IMR-90 (cell line): ENCODE results near the gene PLXDC2. TPM values are rescaled to one million over a fixed set of nuclear protein-coding genes. Genes with fewer than 3 reads are reported as not detected.

Experiments used
- ATAC-seq: fragments of 200-7000 bp; cut with Tn5 transposase; 2 replicates; pipeline ENCODE4 v1.9.1; 2020; ENCODE audit warnings: low read depth, mild to moderate bottlenecking, moderate library complexity
- BruUV-seq: library from RNA; stranded (reverse); fragments of 400-500 nt; replicated peaks from 2 replicates; lab custom pipeline; 2021; lab: Mats Ljungman, UMichigan
- CTCF ChIA-PET: fragments of 300-600 bp; formaldehyde crosslinking; extraction: SDS; loops from one replicate; lab custom pipeline; 2021; ENCODE audit warnings: antibody characterized with exemption; lab: Yijun Ruan, JAX
- POLR2A ChIA-PET: fragments of 300-600 bp; sonication (Branson Sonifier 250); formaldehyde crosslinking; loops from one replicate; lab custom pipeline; 2022; ENCODE audit warnings: antibody characterized with exemption; ENCODE audit not compliant: unreplicated experiment; lab: Charles Lee
- DNase-seq: peaks from one replicate; pipeline ENCODE4 v3.0.0; 2013
- H2AFZ ChIP-seq: replicated peaks from 2 replicates; pipeline ENCODE3; 2013; ENCODE audit warnings: low read length, mild to moderate bottlenecking; ENCODE audit not compliant: poor library complexity
- H2AK5ac ChIP-seq: 2 replicates; pipeline ENCODE4 v1.6.1; 2013; ENCODE audit warnings: low read depth, low read length, inconsistent platforms
- H2AK9ac ChIP-seq: replicated peaks from 2 replicates; pipeline ENCODE3; 2013; ENCODE audit warnings: mild to moderate bottlenecking, low read depth, low read length, moderate library complexity; ENCODE audit not compliant: poor library complexity
- H2BK120ac ChIP-seq: 2 replicates; pipeline ENCODE4 v1.6.1; 2013; ENCODE audit warnings: low read depth, low read length, inconsistent platforms
- H2BK15ac ChIP-seq: 3 replicates; pipeline ENCODE4 v1.6.1; 2013; ENCODE audit warnings: low read depth, low read length, inconsistent platforms
- H2BK20ac ChIP-seq: 2 replicates; pipeline ENCODE4 v1.6.1; 2013; ENCODE audit warnings: low read depth, mild to moderate bottlenecking, inconsistent platforms, low read length, moderate library complexity
- H2BK5ac ChIP-seq: 2 replicates; pipeline ENCODE4 v1.6.1; 2013; ENCODE audit warnings: mild to moderate bottlenecking, low read depth, low read length, inconsistent platforms; ENCODE audit not compliant: poor library complexity, severe bottlenecking
- H3K14ac ChIP-seq: replicated peaks from 2 replicates; pipeline ENCODE4 v1.6.1; 2013; ENCODE audit warnings: low read depth, low read length, inconsistent platforms
- H3K18ac ChIP-seq: 2 replicates; pipeline ENCODE4 v1.6.1; 2013; ENCODE audit warnings: low read depth, low read length, control low read depth
- H3K23ac ChIP-seq: 2 replicates; pipeline ENCODE4 v1.6.1; 2013; ENCODE audit warnings: low read depth, low read length, inconsistent platforms
- H3K27ac ChIP-seq: 2 replicates; pipeline ENCODE4 v1.5.1; 2013; ENCODE audit warnings: mild to moderate bottlenecking, control low read depth, low read length; ENCODE audit not compliant: insufficient read depth
- H3K27me3 ChIP-seq: 2 replicates; pipeline ENCODE4 v1.6.1; 2013; ENCODE audit warnings: low read length; ENCODE audit not compliant: control insufficient read depth, insufficient read depth
- H3K36me3 ChIP-seq: 2 replicates; pipeline ENCODE4 v1.6.1; 2013; ENCODE audit warnings: low read length, mixed read lengths; ENCODE audit not compliant: control insufficient read depth, insufficient read depth
- H3K4ac ChIP-seq: 2 replicates; pipeline ENCODE4 v1.6.1; 2013; ENCODE audit warnings: low read depth, low read length, inconsistent platforms
- H3K4me1 ChIP-seq: 2 replicates; pipeline ENCODE4 v1.6.1; 2013; ENCODE audit warnings: low read length, mixed read lengths; ENCODE audit not compliant: control insufficient read depth, insufficient read depth
- H3K4me2 ChIP-seq: 2 replicates; pipeline ENCODE4 v1.6.1; 2013; ENCODE audit warnings: low read depth, mild to moderate bottlenecking, control low read depth, low read length, moderate library complexity
- H3K4me3 ChIP-seq: 2 replicates; pipeline ENCODE4 v1.5.1; 2013; ENCODE audit warnings: low read depth, mild to moderate bottlenecking, control low read depth, low read length, moderate library complexity; ENCODE audit not compliant: insufficient read depth
- H3K56ac ChIP-seq: 2 replicates; pipeline ENCODE4 v1.6.1; 2013; ENCODE audit warnings: low read length, inconsistent platforms; ENCODE audit not compliant: insufficient read depth; ENCODE audit errors: extremely low read depth
- H3K79me1 ChIP-seq, 2 experiments: 2 replicates each; pipeline ENCODE4 v1.6.1; 2013; ENCODE audit warnings: low read length in 2 of 2, inconsistent platforms in 1 of 2, low read depth in 1 of 2
- H3K9ac ChIP-seq: 2 replicates; pipeline ENCODE4 v1.6.1; 2013; ENCODE audit warnings: low read depth, low read length, control low read depth
- H3K9me1 ChIP-seq: 2 replicates; pipeline ENCODE4 v1.6.1; 2013; ENCODE audit warnings: low read length, inconsistent platforms; ENCODE audit not compliant: insufficient read depth
- H3K9me3 ChIP-seq: 2 replicates; pipeline ENCODE4 v1.6.1; 2013; ENCODE audit warnings: low read length; ENCODE audit not compliant: control insufficient read depth, insufficient read depth
- H4K20me1 ChIP-seq: 2 replicates; pipeline ENCODE4 v1.6.1; 2013; ENCODE audit warnings: low read length, inconsistent platforms; ENCODE audit not compliant: insufficient read depth
- H4K5ac ChIP-seq: 2 replicates; pipeline ENCODE4 v1.6.1; 2013; ENCODE audit warnings: mild to moderate bottlenecking, low read depth, low read length, control low read depth
- H4K8ac ChIP-seq, 2 experiments: 2 replicates each; pipeline ENCODE4 v1.6.1; 2013; ENCODE audit warnings: low read depth in 2 of 2, low read length in 2 of 2, control low read depth in 1 of 2, inconsistent platforms in 1 of 2
- H4K91ac ChIP-seq: 2 replicates; pipeline ENCODE4 v1.6.1; 2013; ENCODE audit warnings: low read depth, low read length, inconsistent platforms; ENCODE audit not compliant: insufficient read depth
- BHLHE40 ChIP-seq: fragments of 150-350 bp; IDR thresholded peaks from 2 replicates; pipeline ENCODE4 v1.6.1; 2016; ENCODE audit warnings: mild to moderate bottlenecking, low read depth, low read length
- CEBPB ChIP-seq: IDR thresholded peaks from 2 replicates; pipeline ENCODE4 v1.6.1; 2012; ENCODE audit warnings: low read depth, low read length, improper control_type of control experiment
- CHD1 ChIP-seq: IDR thresholded peaks from 2 replicates; pipeline ENCODE4 v1.6.1; 2012; ENCODE audit warnings: low read depth, low read length, improper control_type of control experiment
- FOS ChIP-seq: fragments of 150-350 bp; IDR thresholded peaks from 2 replicates; pipeline ENCODE4 v1.6.1; 2016; ENCODE audit warnings: low read depth, low read length
- MAFK ChIP-seq: IDR thresholded peaks from 2 replicates; pipeline ENCODE4 v1.6.1; 2012; ENCODE audit warnings: low read depth, low read length, improper control_type of control experiment
- MAZ ChIP-seq: IDR thresholded peaks from 2 replicates; pipeline ENCODE4 v1.6.1; 2012; ENCODE audit warnings: low read depth, mild to moderate bottlenecking, low read length, improper control_type of control experiment, moderate library complexity, borderline replicate concordance
- MXI1 ChIP-seq: IDR thresholded peaks from 2 replicates; pipeline ENCODE4 v1.6.1; 2012; ENCODE audit warnings: low read depth, mild to moderate bottlenecking, low read length, moderate library complexity, borderline replicate concordance
- NFE2L2 ChIP-seq: fragments of 150-350 bp; IDR thresholded peaks from 2 replicates; pipeline ENCODE4 v1.6.1; 2016; ENCODE audit warnings: low read depth, mild to moderate bottlenecking, low read length
- POLR2A ChIP-seq: IDR thresholded peaks from 2 replicates; pipeline ENCODE4 v1.6.1; 2012; ENCODE audit warnings: mild to moderate bottlenecking, low read depth, low read length
- RAD21 ChIP-seq: IDR thresholded peaks from 2 replicates; pipeline ENCODE4 v1.6.1; 2012; ENCODE audit warnings: low read length, improper control_type of control experiment
- RCOR1 ChIP-seq: IDR thresholded peaks from 2 replicates; pipeline ENCODE4 v1.6.1; 2012; ENCODE audit warnings: mild to moderate bottlenecking, low read length, improper control_type of control experiment; ENCODE audit not compliant: insufficient replicate concordance
- RFX5 ChIP-seq: IDR thresholded peaks from 2 replicates; pipeline ENCODE4 v1.8.0; 2012; ENCODE audit warnings: low read depth, mild to moderate bottlenecking, low read length, moderate library complexity
- SMC3 ChIP-seq: fragments of 150-350 bp; IDR thresholded peaks from 2 replicates; pipeline ENCODE4 v1.6.1; 2016; ENCODE audit warnings: low read depth, mild to moderate bottlenecking, antibody characterized with exemption, low read length, moderate library complexity
- WGBS, 2 experiments: methylation state at CpG; one replicate each; pipeline versions ENCODE4 v1.1.5 to v1.1.7; 2013; ENCODE audit warnings: missing lambda C conversion rate in 2 of 2; ENCODE audit not compliant: insufficient read length in 1 of 2; ENCODE audit errors: extremely low coverage in 2 of 2; 5-methylcytosine and 5-hydroxymethylcytosine counted together
- dilution Hi-C: fragments of 300-500 bp; cut with HindIII; formaldehyde crosslinking; loops from one replicate; pipeline ENCODE4 v1.14.3; 2018; ENCODE audit warnings: low sequenced_read_pairs; ENCODE audit not compliant: unreplicated experiment
- in situ Hi-C: fragments of 300-500 bp; cut with MboI; formaldehyde crosslinking; loops from 3 replicates; pipeline ENCODE4 v1.14.3; 2019; ENCODE audit warnings: low sequenced_read_pairs, inconsistent platforms, mixed read lengths
- intact Hi-C: fragments of 100-400 bp; cut with micrococcal nuclease; formaldehyde crosslinking; loops from 2 replicates; pipeline ENCODE4 v1.10.0; 2022
- polyA plus RNA-seq, 3 experiments: library from polyadenylated mRNA; depleted of rRNA; stranded (reverse); fragments of >200 nt; gene quantifications; 2 replicates each; pipeline ENCODE4 v1.2.3, GENCODE V29; 2012; ENCODE audit warnings: low replicate concordance in 1 of 3
- total RNA-seq: library from RNA; depleted of rRNA; stranded (reverse); fragments of >200 nt; gene quantifications from 2 replicates; pipeline ENCODE4 v1.2.3, GENCODE V29; 2012
- TF ChIP-seq, protein P1 (sequence below): conservative IDR thresholded peaks from 2 replicates; pipeline ENCODE4 v1.5.1; 2012; ENCODE audit warnings: mild to moderate bottlenecking, low read depth, low read length, improper control_type of control experiment
- TF ChIP-seq, protein P2 (sequence below): fragments of 150-350 bp; IDR thresholded peaks from 2 replicates; pipeline ENCODE4 v1.6.1; 2017; ENCODE audit warnings: mild to moderate bottlenecking, antibody characterized with exemption, low read length, low read depth
- TF ChIP-seq, protein P3 (sequence below): fragments of 150-350 bp; IDR thresholded peaks from 2 replicates; pipeline ENCODE4 v1.6.1; 2016; ENCODE audit warnings: low read depth, mild to moderate bottlenecking, low read length, moderate library complexity, borderline replicate concordance

The PLXDC2 gene
- total and polyA plus RNA-seq, 2 of the 4 experiments (the other 2 are of a cell fraction), result 3.2 to 6.1 TPM

- no peak overlapping the region for H2AFZ ChIP-seq
- no peak overlapping the region for H2AK9ac ChIP-seq
- DNase-seq (no peak), ATAC-seq (no peak)
- in situ Hi-C loops (no loop called here), intact Hi-C loops (no loop called here), dilution Hi-C loops (no loop called here)
- no peak overlapping the region for H3K4me3 ChIP-seq
- H3K9me3 ChIP-seq, result no peaks in the 10 kb centered on the region
- no peak overlapping the region for H3K14ac ChIP-seq
- no peak overlapping the region for H2BK120ac ChIP-seq
- no peak overlapping the region for H3K4ac ChIP-seq
- H3K4me1 ChIP-seq, result no peaks in the 10 kb centered on the region
- H3K27ac ChIP-seq, result no peak overlapping the region
- CTCF ChIA-PET, result no interaction called here
- H3K27me3 ChIP-seq, result no peaks in the 10 kb centered on the region
- 85% methylated on average over 3 of the region's 9 CpGs; no CpG with 5 or more reads in 1 of the 2 experiments for WGBS, 2 experiments
- H2BK5ac ChIP-seq, result no peak overlapping the region
- H3K9me1 ChIP-seq, result no peaks in the 10 kb centered on the region
- H3K79me1 ChIP-seq, result no peaks in the 10 kb centered on the region
- H4K20me1 ChIP-seq, result no peaks in the 10 kb centered on the region
- TF ChIP-seq BHLHE40 (no peak), CEBPB (no peak), POLR2A (no peak), MAFK (no peak), FOS (no peak), RAD21 (no peak), RCOR1 (no peak), MAZ (no peak), RFX5 (no peak), SMC3 (no peak), NFE2L2 (no peak), MXI1 (no peak), CHD1 (no peak)
- TF ChIP-seq, protein P1, sequence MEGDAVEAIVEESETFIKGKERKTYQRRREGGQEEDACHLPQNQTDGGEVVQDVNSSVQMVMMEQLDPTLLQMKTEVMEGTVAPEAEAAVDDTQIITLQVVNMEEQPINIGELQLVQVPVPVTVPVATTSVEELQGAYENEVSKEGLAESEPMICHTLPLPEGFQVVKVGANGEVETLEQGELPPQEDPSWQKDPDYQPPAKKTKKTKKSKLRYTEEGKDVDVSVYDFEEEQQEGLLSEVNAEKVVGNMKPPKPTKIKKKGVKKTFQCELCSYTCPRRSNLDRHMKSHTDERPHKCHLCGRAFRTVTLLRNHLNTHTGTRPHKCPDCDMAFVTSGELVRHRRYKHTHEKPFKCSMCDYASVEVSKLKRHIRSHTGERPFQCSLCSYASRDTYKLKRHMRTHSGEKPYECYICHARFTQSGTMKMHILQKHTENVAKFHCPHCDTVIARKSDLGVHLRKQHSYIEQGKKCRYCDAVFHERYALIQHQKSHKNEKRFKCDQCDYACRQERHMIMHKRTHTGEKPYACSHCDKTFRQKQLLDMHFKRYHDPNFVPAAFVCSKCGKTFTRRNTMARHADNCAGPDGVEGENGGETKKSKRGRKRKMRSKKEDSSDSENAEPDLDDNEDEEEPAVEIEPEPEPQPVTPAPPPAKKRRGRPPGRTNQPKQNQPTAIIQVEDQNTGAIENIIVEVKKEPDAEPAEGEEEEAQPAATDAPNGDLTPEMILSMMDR, result no peak
- TF ChIP-seq, protein P2, sequence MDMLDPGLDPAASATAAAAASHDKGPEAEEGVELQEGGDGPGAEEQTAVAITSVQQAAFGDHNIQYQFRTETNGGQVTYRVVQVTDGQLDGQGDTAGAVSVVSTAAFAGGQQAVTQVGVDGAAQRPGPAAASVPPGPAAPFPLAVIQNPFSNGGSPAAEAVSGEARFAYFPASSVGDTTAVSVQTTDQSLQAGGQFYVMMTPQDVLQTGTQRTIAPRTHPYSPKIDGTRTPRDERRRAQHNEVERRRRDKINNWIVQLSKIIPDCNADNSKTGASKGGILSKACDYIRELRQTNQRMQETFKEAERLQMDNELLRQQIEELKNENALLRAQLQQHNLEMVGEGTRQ, result no peak
- TF ChIP-seq, protein P3, sequence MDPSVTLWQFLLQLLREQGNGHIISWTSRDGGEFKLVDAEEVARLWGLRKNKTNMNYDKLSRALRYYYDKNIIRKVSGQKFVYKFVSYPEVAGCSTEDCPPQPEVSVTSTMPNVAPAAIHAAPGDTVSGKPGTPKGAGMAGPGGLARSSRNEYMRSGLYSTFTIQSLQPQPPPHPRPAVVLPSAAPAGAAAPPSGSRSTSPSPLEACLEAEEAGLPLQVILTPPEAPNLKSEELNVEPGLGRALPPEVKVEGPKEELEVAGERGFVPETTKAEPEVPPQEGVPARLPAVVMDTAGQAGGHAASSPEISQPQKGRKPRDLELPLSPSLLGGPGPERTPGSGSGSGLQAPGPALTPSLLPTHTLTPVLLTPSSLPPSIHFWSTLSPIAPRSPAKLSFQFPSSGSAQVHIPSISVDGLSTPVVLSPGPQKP, result no peak
- H2BK15ac ChIP-seq, result no peak overlapping the region
- POLR2A ChIA-PET, result no interaction called here
- no peak overlapping the region for H3K23ac ChIP-seq
- no peak overlapping the region for H4K91ac ChIP-seq
- no TSS peak for BruUV-seq
- H3K36me3 ChIP-seq, result no peaks in the 10 kb centered on the region
- no peak overlapping the region for H3K4me2 ChIP-seq
- no peak overlapping the region for H2BK20ac ChIP-seq
- no peak overlapping the region for H4K5ac ChIP-seq
- H2AK5ac ChIP-seq, result no peak overlapping the region
- H3K18ac ChIP-seq, result no peak overlapping the region
- H4K8ac ChIP-seq, result no peak overlapping the region
- no peak overlapping the region for H3K9ac ChIP-seq
- H3K56ac ChIP-seq, result no peak overlapping the region
Measured at GRCh38 chr10:19874791-19875190, 58.6 kb downstream of the PLXDC2 start.
